GM18951 (cell line): Measurements from ENCODE around the gene CCDC43.
"Not testable (repeated sequence)": the region's sequence is repeated elsewhere in the genome, so short reads cannot be mapped to it uniquely, and the experiment has no call there.

Experiments used
- POLR2A ChIP-seq: IDR thresholded peaks from 4 replicates; pipeline ENCODE4 v1.6.1; 2011; ENCODE audit warnings: mild to moderate bottlenecking; ENCODE audit not compliant: insufficient read length, insufficient read depth; ENCODE audit errors: extremely low read depth
- in situ Hi-C: fragments of 300-500 bp; cut with MboI; formaldehyde crosslinking; loops from one replicate; pipeline ENCODE4 v1.12.0; 2022; ENCODE audit warnings: low sequenced_read_pairs, mixed read lengths, inconsistent platforms; ENCODE audit not compliant: unreplicated experiment

CCDC43 gene, protein sequence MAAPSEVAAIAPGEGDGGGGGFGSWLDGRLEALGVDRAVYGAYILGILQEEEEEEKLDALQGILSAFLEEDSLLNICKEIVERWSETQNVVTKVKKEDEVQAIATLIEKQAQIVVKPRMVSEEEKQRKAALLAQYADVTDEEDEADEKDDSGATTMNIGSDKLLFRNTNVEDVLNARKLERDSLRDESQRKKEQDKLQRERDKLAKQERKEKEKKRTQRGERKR

DNA sequence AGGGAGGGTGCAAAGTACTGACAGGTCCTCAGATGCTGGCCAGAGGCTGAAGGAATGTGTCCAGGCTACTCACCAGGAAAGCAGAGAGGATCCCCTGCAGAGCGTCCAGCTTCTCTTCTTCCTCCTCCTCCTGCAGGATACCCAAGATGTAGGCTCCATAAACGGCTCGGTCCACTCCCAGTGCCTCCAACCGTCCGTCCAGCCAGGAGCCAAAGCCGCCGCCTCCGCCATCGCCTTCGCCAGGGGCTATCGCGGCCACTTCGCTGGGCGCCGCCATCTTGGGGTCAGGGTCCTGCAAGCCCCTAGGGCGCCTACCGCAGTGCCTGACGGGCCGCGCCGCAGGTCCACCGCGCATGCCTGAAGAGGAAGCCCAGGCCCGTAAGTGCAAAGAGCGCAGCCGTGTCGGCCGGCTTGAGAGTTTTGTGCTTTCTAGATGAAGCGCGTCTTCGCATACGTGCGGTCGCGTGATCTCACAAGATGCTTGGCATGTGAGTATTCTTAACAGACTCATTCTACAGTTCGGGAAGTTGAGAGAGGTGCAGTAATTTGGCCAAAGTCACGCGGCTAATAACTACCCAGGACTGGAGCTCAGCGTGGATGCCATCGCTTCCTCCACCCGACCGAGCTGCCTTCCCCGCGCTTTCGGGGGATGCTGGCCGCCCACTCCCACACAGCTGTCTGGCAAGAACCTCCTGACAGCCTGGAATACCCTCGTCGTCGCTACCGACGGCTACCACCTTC is at the start of gene CCDC43:
Gene CCDC43 (minus strand): TSS at position 300 of the 741 bp plus-strand sequence. CDS start 23 bp downstream, at position 277.
- peak; percentile 95 for TF ChIP-seq POLR2A
- in situ Hi-C loops: no loop called here

DNA sequence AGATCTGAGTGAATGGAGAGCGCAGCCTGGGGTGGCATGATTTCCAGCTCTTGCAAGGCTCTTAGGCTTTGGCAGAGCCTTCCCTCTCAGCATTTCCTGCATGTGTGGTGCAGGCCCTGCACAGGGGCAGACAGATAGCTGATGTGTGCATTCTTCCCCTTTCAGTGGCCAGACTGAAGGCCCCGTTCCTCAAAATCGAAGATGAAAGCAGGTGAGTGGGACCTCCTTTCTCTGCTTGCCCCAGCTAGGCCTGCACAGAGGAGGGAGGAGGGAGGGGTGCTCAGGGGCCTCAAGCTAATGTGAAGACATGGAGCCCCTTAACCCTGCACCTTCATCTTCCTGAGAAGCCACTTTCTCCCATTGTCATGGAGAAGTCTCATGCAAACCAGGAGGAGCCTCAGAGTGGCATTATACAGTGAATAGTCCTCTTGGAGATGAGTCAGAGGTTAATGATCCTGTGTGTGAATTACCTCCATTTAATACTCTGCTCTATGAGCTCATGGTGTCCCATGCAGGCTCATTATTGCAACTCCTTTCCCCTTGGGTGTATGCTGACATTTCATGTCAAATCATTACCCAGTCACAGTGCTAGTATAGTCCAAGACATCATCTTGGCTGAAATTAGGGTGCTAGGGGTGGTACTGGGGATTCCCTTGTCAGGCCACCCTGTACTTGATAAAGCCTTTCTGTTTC is 48.8 kb upstream of the CCDC43 start:
- TF ChIP-seq POLR2A: no peak
- in situ Hi-C loops: no loop called here

DNA sequence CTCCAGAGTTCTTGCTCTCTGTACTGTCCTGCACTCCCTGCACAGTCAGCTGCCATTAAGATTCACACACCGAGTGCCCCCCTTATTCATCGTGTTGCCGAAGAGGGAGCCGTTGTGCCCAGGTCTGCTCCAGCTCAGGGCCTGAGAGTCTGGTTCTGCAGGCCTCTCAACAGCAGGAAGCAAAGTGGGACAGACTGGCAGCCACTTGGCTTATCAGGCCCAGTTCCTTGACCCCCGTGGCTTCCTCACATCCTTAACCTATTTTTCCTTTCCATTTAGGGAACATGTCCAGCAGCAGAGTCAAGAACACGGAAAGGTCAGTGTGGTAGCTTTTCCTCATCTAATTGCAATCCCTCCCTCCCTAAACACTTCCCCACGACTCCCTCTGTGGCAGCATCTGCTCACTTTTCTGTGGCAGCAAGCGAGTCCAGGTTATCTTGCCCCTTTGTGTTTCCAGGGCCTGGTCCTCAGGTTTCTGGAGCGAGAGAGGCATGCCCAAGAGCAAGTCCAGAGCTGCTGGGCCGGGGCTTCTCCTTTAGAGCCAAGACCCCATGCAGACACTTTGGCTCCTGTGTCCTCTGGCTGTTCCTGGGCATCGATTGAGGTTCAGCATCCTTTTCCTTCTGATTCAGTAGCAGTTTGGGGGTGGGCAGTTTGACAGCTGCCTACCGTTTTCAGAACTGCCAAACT is 47.1 kb upstream of the CCDC43 start:
- in situ Hi-C loops: no loop called here
- TF ChIP-seq POLR2A: no peak

DNA sequence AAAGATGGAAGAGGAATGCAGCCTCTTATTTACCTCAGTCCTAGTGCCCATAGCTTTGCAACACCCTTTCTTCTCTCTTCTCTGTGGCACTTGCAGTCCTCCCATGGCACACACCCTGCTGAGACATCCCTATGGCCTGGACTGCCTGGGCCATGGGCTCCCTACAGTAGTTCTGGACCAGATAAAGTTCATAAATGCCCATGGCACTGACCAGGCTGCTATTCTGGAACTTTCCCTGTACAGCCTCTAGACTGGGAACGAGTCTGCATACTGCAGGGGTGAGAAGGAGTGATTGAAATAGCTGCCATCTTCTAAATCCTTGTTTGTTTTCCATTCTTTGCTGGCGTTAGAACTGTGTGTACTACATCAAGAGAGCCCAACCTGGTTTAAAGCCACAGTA is 44.7 kb upstream of the CCDC43 start:
- in situ Hi-C loops: no loop called here
- TF ChIP-seq POLR2A: no peak

DNA sequence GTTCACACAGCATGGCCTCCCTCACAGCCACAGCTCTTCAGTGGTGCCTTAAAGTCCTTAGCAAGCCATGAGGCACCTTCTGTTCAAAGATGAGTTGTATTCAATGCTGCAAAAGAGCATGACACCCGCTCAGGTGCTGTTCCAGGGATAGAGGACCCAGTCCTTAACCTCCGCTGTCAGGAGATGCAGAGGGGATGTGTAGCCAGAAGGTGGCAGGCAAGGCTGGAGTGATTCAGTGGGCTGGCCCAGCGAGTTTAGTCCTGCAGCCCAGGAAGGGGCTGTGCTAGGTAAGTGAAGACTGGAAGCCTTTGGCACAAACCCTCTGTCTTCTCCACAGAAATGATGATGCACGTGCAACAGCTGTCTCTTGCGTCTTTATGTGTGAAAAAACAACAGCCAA is 44.2 kb upstream of the CCDC43 start:
- TF ChIP-seq POLR2A: no peak
- in situ Hi-C loops: no loop called here

DNA sequence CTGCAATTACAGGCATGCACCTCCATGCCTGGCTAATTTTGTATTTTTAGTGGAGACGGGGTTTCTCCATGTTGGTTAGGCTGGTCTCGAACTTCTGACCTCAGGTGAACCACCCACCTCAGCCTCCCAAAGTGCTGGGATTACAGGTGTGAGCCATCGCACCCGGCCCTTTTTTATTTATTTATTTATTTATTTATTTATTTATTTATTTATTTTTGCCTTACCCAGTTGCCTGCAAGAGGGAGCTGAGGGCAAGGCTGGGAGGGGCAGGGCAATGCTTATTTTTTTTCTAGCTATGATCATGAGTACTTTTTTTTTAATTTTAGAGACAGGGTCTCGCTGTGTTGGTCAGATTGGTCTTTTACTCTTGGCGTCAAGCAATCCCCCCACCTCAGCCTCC is 36.5 kb upstream of the CCDC43 start:
- in situ Hi-C loops: not testable (repeated sequence)

DNA sequence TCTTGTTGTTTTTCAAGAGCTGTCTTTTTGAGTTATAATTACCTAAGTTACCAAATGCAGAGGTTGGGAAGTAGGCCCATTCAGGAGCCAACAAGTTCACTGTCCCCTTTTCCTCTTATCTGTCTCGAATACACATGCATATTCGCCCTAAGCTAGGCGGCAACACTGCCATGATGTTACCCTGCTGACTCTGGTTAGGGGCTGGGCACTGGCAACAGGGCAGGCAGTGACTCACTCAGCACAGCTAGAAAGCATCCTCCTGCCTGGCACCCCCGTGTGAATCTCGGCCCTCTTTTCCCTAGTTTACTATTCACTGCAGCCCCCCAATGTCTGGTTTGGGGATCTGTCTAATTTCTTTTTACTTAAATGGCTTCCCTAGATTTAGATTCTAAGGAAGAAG is 32.7 kb upstream of the CCDC43 start:
- in situ Hi-C loops: no loop called here
- TF ChIP-seq POLR2A: no peak

DNA sequence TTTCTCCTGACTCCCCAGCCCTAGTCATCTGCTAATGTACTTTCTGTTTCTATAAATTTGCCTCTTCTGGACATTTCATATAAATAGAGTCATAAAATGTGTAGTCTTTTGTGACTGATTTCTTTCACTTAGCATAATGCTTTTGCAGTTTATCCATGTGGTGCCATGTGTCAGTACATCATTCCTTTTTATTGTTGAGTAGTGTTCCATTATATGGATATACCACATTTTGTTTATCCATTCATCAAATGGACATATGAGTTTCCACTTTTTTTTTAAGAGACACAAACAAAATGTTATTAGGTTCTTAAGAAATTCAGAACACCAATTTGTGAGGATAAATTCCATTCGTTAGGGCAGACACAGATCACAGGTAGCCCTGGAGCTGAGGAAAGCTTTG is 29.9 kb upstream of the CCDC43 start:
- TF ChIP-seq POLR2A: no peak

DNA sequence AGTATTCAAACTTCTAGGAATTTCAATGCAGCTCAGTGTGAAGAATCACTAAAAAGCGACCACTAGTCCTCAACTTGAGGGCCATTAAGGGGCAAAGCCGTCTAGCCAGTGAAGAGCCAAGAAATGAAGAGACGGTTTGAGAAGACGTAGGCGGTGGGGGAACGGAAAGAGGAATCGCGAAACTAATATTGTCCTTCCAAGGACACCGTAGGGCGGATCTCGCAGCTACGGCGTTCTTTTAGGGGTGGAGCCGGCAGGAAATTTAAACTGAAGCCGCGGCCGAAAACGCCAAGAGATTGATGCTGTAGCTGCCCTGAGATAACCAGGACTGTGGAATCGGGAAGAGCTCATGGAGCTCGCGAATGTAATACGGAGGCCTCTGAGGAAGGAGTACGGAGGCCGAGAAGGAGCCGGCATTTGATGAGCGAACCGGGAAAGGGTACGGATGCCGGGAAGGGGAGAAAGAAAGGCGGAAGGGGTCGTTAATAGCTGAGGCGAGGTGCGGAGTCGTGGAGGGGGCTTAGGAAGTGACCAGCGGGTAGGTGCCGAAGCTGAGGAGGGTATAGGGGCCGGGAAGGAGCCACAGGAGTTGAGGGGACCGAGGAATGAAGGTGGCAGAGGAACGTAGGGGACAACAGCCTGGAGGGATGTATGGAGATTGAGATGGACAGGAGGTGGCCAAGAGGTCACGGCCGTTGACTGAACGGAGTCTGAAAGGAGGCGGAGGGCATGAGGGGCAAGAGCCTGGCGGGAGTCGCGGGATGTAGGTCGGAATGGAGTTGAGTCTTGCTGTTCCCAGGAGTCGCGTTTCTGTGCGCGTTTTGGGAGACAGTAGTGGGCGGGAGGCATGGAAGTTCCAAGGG is 19.1 kb upstream of the CCDC43 start, which contains the start of gene DBF4B:
Gene DBF4B (plus strand): TSS at position 265 of the 863 bp plus-strand sequence. CDS start 156 bp downstream, at position 421.
- in situ Hi-C loops: no loop called here
- peak; percentile 63 for TF ChIP-seq POLR2A

More for the DNA sequence above, 29.9 kb upstream of the CCDC43 start:
- in situ Hi-C loops: no loop called here

DNA sequence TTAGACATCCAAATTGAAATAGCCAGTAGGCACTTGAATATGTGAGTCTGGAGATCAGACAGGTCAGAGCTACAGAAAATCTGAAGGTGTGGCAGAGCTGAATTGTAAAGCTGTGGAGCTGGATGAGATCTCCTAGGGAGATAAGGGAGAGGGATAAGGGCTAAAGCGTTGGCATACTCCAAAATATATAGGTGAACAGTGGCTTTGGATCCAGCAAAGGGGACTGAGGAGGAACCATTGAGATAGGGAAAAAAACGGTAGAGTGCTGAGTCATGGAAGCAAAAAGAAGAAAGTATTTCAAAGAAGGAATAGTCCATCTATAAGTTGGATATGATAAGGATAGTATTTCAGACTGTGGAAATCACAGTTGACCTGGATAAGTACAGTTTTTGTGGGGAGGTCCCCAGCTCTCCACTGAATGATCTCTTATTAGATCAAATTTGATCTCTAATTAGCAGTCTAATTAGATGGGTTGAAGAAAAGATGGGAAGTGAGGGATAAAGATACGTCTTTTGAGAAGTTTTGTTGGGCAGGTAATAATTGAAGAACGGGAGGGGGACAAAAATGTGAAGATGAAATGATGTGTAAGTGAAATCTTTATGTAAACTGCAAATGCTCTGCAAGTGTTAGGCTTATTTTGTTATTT is 18.3 kb upstream of the CCDC43 start:
- in situ Hi-C loops: no loop called here
- no peak for TF ChIP-seq POLR2A

DNA sequence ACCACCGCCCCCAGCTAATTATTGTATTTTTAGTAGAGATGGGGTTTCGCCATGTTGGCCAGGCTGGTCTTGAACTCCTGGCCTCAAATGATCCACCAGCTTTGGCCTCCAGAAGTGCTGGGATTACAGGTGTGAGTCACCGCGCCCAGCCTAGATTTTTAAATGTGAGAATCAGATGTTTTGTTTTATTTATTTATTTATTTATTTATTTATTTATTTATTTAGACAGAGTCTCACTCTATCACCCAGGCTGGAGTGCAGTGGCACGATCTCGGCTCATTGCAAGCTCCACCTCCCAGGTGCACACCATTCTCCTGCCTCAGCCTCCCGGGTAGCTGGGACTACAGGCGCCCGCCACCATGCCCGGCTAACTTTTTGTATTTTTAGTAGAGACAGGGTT is 10.7 kb upstream of the CCDC43 start:
- in situ Hi-C loops: not testable (repeated sequence)

DNA sequence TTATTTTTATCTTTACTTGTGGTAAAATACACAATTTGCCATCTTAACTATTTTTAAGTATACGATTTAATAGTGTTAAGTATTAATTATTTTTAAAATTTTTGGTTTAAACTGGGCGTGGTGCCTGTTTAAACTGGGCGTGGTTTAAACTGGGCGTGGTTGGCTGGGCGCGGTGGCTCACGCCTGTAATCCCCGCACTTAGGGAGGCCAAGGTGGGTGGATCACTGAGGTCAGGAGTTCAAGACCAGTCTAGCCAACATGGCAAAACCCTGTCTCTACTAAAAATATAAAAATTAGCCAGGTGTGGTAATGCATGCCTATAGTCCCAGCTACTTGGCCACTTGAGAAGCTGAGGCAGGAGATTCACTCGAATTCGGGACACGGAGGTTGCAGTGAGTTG is 4.0 kb upstream of the CCDC43 start:
- no peak for TF ChIP-seq POLR2A
- in situ Hi-C loops: no loop called here

DNA sequence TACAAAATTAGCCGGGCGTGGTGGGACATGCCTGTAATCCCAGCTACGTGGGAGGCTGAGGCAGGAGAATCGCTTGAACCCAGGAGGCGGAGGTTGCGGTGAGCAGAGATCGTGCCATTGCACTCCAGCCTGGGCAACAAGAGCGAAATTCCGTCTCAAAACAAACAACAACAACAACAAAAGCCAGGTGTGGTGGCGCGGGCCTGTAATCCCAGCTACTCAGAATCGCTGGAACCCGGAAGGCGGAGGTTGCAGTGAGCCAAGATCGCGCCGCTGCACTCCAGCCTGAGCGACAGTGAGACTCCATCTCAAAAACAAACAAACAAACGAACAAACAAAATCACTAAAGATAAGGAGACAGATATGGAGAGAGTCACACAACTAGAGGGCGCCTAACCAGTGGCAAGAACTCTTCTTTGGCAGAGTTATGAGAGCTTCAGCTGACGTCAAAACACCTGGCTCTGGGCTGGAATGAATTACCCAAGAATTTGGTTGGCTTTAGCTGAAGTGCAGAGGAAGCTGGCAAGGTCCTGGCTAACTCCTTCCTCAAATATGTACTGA is 1.2 kb upstream of the CCDC43 start:
- in situ Hi-C loops: not testable (repeated sequence)
